C4-2B (cell line): Measurements from ENCODE around the gene PIR.
A peak's percentile ranks its signal among the peaks of the same experiment; 100 is the strongest.

ENCODE experiments used
- H3K27ac ChIP-seq: fragments of 450-650 bp; 2 replicates; pipeline ENCODE4 v1.5.1; 2017
- CTCF ChIP-seq: fragments of 450-650 bp; conservative IDR thresholded peaks from 2 replicates; pipeline ENCODE4 v1.5.1; 2017; ENCODE audit warnings: mild to moderate bottlenecking
- ZFX ChIP-seq: fragments of 450-650 bp; IDR thresholded peaks from 2 replicates; pipeline ENCODE4 v1.6.1; 2017

The PIR gene

GRCh38 chrX:15382813-15383212 is 110.3 kb downstream of the PIR start:
- TF ChIP-seq CTCF (peak; percentile 21), ZFX (no peak)
- no peak overlapping the region for H3K27ac ChIP-seq

- TF ChIP-seq CTCF: no peak
- TF ChIP-seq ZFX: no peak
Observed at GRCh38 chrX:15376956-15377355, 116.2 kb downstream of the PIR start.

GRCh38 chrX:15373976-15374375 is 119.2 kb downstream of the PIR start:
- no peak for TF ChIP-seq ZFX
- TF ChIP-seq CTCF: no peak
- H3K27ac ChIP-seq: no peak overlapping the region

More at GRCh38 chrX:15376956-15377355, 116.2 kb downstream of the PIR start:
- no peak overlapping the region for H3K27ac ChIP-seq

- H3K27ac ChIP-seq: no peak overlapping the region
- no peak for TF ChIP-seq ZFX
- no peak for TF ChIP-seq CTCF
Observed at GRCh38 chrX:15366506-15367352, 126.4 kb downstream of the PIR start.

- TF ChIP-seq ZFX: no peak
- no peak for TF ChIP-seq CTCF
- no peak overlapping the region for H3K27ac ChIP-seq
Observed at GRCh38 chrX:15359701-15360100, 133.4 kb downstream of the PIR start.

GRCh38 chrX:15358533-15358932 is 134.6 kb downstream of the PIR start:
- H3K27ac ChIP-seq: no peak overlapping the region
- TF ChIP-seq CTCF: no peak
- TF ChIP-seq ZFX: no peak

- TF ChIP-seq CTCF (no peak), ZFX (no peak)
- no peak overlapping the region for H3K27ac ChIP-seq
Observed at GRCh38 chrX:15356444-15356843, 136.7 kb downstream of the PIR start.
